ENCODE measurements around the gene ISYNA1. TPM values are rescaled to one million over a fixed set of nuclear protein-coding genes. Genes with fewer than 3 reads are reported as not detected.

The ISYNA1 gene
- total RNA-seq, 1 experiment from 2014 or later, result 129 TPM

DNA sequence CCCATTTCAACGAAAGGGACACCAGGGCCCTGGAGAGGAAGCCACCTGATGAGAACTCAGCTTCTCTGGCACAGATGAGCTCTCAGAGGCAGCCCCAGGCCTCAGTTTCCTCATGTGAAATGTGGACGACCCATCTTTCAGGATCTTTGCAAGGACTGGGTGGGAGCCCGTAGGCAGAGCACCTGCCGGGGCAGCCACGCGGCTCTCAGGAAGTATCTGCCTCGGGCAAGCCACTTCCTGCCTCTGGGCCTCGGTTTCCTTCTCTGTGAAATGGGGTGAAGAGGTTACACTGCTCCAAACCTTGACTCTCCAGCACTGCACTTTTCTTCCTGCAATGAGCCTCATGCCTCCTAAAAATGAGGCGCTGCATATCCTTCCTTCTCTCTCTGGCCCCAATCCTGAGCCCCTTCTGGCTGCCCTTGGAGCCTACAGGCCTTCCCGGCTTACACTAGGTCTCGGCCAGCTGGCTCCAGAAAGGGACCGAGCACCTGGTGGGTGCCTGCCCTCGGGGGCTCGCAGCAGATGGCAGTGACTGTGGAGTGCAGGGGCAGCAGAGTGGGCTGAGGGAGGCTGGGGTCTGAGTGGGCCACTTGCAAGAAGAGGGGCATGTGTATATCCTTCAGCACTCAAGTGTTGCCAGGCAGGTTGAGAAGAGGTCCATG is 15.3 kb downstream of the ISYNA1 start:
- Histone ChIP-seq H3K4me3 (no peak overlapping the region), H4K20me1 (ENCODE audit: insufficient read depth) (peaks cover 61% of the 10 kb centered on the region), H3K36me3 (ENCODE audit: low read depth) (no peaks in the 10 kb centered on the region), H3K79me2 (ENCODE audit: low read depth) (peaks cover 44% of the 10 kb centered on the region), H3K9me3 (ENCODE audit: insufficient read depth, low read depth) (no peaks in the 10 kb centered on the region), H3F3A (ENCODE audit: insufficient read depth, low read depth) (peaks cover 21% of the 10 kb centered on the region), H3K4me1 (replicated peaks; ENCODE audit: insufficient read depth) (peaks cover 25% of the 10 kb centered on the region), H3K4me2 (no peak overlapping the region), H2AFZ (no peak overlapping the region), H3K27ac (no peak overlapping the region), H3K9me2 (ENCODE audit: insufficient read depth) (no peaks in the 10 kb centered on the region), H3K27me3 (ENCODE audit: insufficient read depth, low read depth) (no peaks in the 10 kb centered on the region)
- no peak for TF ChIP-seq EZH2 (IDR thresholded peaks at IDR 0.05; ENCODE audit: low read depth)
- TF ChIP-seq, protein P1, sequence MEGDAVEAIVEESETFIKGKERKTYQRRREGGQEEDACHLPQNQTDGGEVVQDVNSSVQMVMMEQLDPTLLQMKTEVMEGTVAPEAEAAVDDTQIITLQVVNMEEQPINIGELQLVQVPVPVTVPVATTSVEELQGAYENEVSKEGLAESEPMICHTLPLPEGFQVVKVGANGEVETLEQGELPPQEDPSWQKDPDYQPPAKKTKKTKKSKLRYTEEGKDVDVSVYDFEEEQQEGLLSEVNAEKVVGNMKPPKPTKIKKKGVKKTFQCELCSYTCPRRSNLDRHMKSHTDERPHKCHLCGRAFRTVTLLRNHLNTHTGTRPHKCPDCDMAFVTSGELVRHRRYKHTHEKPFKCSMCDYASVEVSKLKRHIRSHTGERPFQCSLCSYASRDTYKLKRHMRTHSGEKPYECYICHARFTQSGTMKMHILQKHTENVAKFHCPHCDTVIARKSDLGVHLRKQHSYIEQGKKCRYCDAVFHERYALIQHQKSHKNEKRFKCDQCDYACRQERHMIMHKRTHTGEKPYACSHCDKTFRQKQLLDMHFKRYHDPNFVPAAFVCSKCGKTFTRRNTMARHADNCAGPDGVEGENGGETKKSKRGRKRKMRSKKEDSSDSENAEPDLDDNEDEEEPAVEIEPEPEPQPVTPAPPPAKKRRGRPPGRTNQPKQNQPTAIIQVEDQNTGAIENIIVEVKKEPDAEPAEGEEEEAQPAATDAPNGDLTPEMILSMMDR (conservative IDR thresholded peaks at IDR 0.05), result no peak
- BruUV-seq (replicated peaks), result no TSS peak
- no peak for DNase-seq
- ChIA-PET CTCF (no interaction called here), POLR2A (ENCODE audit: unreplicated experiment) (no interaction called here)
- intact Hi-C loops (cut with micrococcal nuclease; ENCODE audit: unreplicated experiment), result no loop called here

DNA sequence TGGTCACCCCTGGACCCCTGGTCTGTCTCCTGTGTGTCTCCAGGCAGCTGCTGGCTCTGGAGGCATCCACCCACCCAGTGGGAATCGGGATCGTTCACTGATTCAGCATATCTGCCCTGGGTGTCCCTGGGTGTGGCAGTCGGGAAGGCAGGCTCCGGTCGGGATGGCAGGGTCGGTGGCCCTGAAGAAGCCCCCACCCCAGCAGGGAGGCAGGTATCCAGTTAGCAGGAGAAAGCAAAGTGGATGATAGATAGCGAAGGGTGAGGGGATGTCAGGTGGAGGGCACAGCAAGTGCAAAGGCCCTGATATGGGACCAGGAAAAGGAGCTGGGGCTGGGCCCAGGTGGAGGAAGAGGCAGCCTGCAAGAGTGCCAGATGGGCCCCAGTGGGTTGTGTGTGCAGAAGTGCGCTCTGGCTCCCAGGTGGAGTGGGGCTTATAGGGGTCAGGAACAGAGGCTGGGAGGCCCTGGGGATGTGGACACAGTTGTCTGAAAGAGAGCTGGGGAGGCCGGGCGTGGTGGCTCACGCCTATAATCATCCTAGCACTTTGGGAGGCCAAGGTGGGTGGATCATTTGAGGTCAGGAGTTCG is 16.5 kb downstream of the ISYNA1 start:
- peaks cover 31% of the 10 kb centered on the region for H3K4me1 ChIP-seq (replicated peaks; ENCODE audit: insufficient read depth)
- peak overlapping the region; percentile 76 for H3K4me2 ChIP-seq
- H4K20me1 ChIP-seq (ENCODE audit: insufficient read depth), result peaks cover 57% of the 10 kb centered on the region
- H3K9me3 ChIP-seq (ENCODE audit: insufficient read depth, low read depth), result no peaks in the 10 kb centered on the region
- no peak for DNase-seq
- peaks cover 29% of the 10 kb centered on the region for H3F3A ChIP-seq (ENCODE audit: insufficient read depth, low read depth)
- no TSS peak for BruUV-seq (replicated peaks)
- H3K27me3 ChIP-seq (ENCODE audit: insufficient read depth, low read depth), result no peaks in the 10 kb centered on the region
- no peak overlapping the region for H2AFZ ChIP-seq
- no peaks in the 10 kb centered on the region for H3K36me3 ChIP-seq (ENCODE audit: low read depth)
- no peaks in the 10 kb centered on the region for H3K9me2 ChIP-seq (ENCODE audit: insufficient read depth)
- intact Hi-C loops (cut with micrococcal nuclease; ENCODE audit: unreplicated experiment), result no loop called here
- CTCF ChIA-PET, result no interaction called here
- H3K79me2 ChIP-seq (ENCODE audit: low read depth), result peaks cover 44% of the 10 kb centered on the region
- H3K4me3 ChIP-seq, result no peak overlapping the region
- no peak overlapping the region for H3K27ac ChIP-seq
- POLR2A ChIA-PET (ENCODE audit: unreplicated experiment), result interaction anchor here (0.6 kb wide), 1 partner anchor 435 kb away, joined by 5 read pairs; no protein-coding TSS in a partner anchor
- TF ChIP-seq, protein P1 (conservative IDR thresholded peaks at IDR 0.05), result no peak
- no peak for TF ChIP-seq EZH2 (IDR thresholded peaks at IDR 0.05; ENCODE audit: low read depth)

DNA sequence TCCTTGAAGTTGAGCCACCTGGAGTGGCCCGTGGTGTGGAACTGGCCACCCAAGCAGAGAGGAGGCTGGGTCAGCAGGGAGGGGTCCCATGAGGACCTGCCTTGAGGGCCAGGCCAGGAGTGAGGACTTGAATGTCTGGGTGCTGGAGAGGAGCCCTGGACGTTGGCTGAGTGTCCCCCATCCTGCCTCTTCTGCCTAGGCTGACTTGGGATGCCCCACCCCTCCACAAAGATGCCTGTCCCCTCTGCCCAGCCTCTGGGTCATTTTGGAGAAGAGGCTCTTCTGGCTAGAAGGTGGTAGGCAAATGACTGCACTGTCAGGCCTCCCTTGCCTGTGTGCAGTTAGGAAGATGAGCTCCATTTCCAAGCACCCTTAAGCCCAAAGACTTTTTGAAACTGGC is 17.0 kb downstream of the ISYNA1 start:
- Histone ChIP-seq H3K4me1 (replicated peaks; ENCODE audit: insufficient read depth) (peaks cover 36% of the 10 kb centered on the region), H3K36me3 (ENCODE audit: low read depth) (no peaks in the 10 kb centered on the region), H3K4me3 (peak overlapping the region; percentile 68; the same call in 1 of the 2 replicates), H3K27ac (no peak overlapping the region), H3F3A (ENCODE audit: insufficient read depth, low read depth) (peaks cover 35% of the 10 kb centered on the region), H2AFZ (no peak overlapping the region), H3K79me2 (ENCODE audit: low read depth) (peaks cover 44% of the 10 kb centered on the region), H4K20me1 (ENCODE audit: insufficient read depth) (peaks cover 54% of the 10 kb centered on the region), H3K4me2 (peak overlapping the region; percentile 76), H3K9me2 (ENCODE audit: insufficient read depth) (no peaks in the 10 kb centered on the region), H3K27me3 (ENCODE audit: insufficient read depth, low read depth) (no peaks in the 10 kb centered on the region), H3K9me3 (ENCODE audit: insufficient read depth, low read depth) (no peaks in the 10 kb centered on the region)
- BruUV-seq (replicated peaks), result no TSS peak
- CTCF ChIA-PET, result no interaction called here
- DNase-seq, result no peak
- POLR2A ChIA-PET (ENCODE audit: unreplicated experiment), result interaction anchor here (0.5 to 0.6 kb wide), 2 partner anchors 435 to 548 kb away, joined by 5 to 6 read pairs; no protein-coding TSS in a partner anchor
- intact Hi-C loops (cut with micrococcal nuclease; ENCODE audit: unreplicated experiment), result no loop called here
- TF ChIP-seq, protein P1 (conservative IDR thresholded peaks at IDR 0.05), result no peak
- no peak for TF ChIP-seq EZH2 (IDR thresholded peaks at IDR 0.05; ENCODE audit: low read depth)
